HEK293 (cell line): ENCODE results near the gene SFT2D1.
A peak's percentile ranks its signal among the peaks of the same experiment; 100 is the strongest.

Source experiments
- BCL11B ChIP-seq: fragments of 450-650 bp; formaldehyde crosslinking; IDR thresholded peaks from 2 replicates; pipeline ENCODE4 v1.5.1; 2016; ENCODE audit warnings: low read depth, missing biosample characterization, missing genetic modification characterization
- BCL6B ChIP-seq: fragments of 450-650 bp; formaldehyde crosslinking; IDR thresholded peaks from 2 replicates; pipeline ENCODE4 v1.5.1; 2017; ENCODE audit warnings: missing biosample characterization, missing genetic modification characterization
- GLIS2 ChIP-seq: fragments of 450-650 bp; formaldehyde crosslinking; IDR thresholded peaks from 2 replicates; pipeline ENCODE4 v1.5.1; 2016; ENCODE audit warnings: missing biosample characterization, missing genetic modification characterization
- MYNN ChIP-seq: fragments of 450-650 bp; formaldehyde crosslinking; IDR thresholded peaks from 2 replicates; pipeline ENCODE4 v1.5.1; 2016; ENCODE audit warnings: missing biosample characterization, missing genetic modification characterization, borderline replicate concordance
- MZF1 ChIP-seq: fragments of 450-650 bp; formaldehyde crosslinking; IDR thresholded peaks from 2 replicates; pipeline ENCODE4 v1.5.1; 2017; ENCODE audit warnings: missing biosample characterization, missing genetic modification characterization, borderline replicate concordance
- PRDM2 ChIP-seq: fragments of 450-650 bp; formaldehyde crosslinking; IDR thresholded peaks from 2 replicates; pipeline ENCODE4 v1.5.1; 2016; ENCODE audit warnings: missing biosample characterization, missing genetic modification characterization, borderline replicate concordance
- SP3 ChIP-seq: fragments of 450-650 bp; formaldehyde crosslinking; IDR thresholded peaks from 2 replicates; pipeline ENCODE4 v1.5.1; 2016; ENCODE audit warnings: missing biosample characterization, missing genetic modification characterization
- SP7 ChIP-seq: fragments of 450-650 bp; formaldehyde crosslinking; IDR thresholded peaks from 2 replicates; pipeline ENCODE4 v1.5.1; 2016; ENCODE audit warnings: missing biosample characterization, missing genetic modification characterization
- ZBTB49 ChIP-seq: fragments of 450-650 bp; formaldehyde crosslinking; IDR thresholded peaks from 2 replicates; pipeline ENCODE4 v1.5.1; 2016; ENCODE audit warnings: missing biosample characterization, missing genetic modification characterization, low read depth
- ZNF133 ChIP-seq: fragments of 450-650 bp; formaldehyde crosslinking; IDR thresholded peaks from 2 replicates; pipeline ENCODE4 v1.5.1; 2016; ENCODE audit warnings: missing biosample characterization, missing genetic modification characterization
- ZNF26 ChIP-seq: fragments of 450-650 bp; formaldehyde crosslinking; IDR thresholded peaks from 2 replicates; pipeline ENCODE4 v1.5.1; 2016; ENCODE audit warnings: missing biosample characterization, missing genetic modification characterization
- ZNF274 ChIP-seq, 2 experiments: fragments of 200-500 bp in 1 of 2; fragments of 450-650 bp in 1 of 2; sonication (Bioruptor generic) in 1 of 2; formaldehyde crosslinking in 1 of 2; IDR thresholded peaks; 2 replicates each; pipeline versions ENCODE4 v1.5.1 to v1.6.1; 2014 to 2016; ENCODE audit warnings: borderline replicate concordance in 1 of 2, inconsistent platforms in 1 of 2, low read length in 1 of 2, missing biosample characterization in 1 of 2, missing genetic modification characterization in 1 of 2
- ZNF341 ChIP-seq: fragments of 450-650 bp; formaldehyde crosslinking; IDR thresholded peaks from 2 replicates; pipeline ENCODE4; 2016; ENCODE audit warnings: low read depth, missing biosample characterization, missing genetic modification characterization
- ZNF394 ChIP-seq: fragments of 450-650 bp; formaldehyde crosslinking; IDR thresholded peaks from 2 replicates; pipeline ENCODE4 v1.5.1; 2016; ENCODE audit warnings: missing biosample characterization, missing genetic modification characterization, mild to moderate bottlenecking, moderate library complexity, borderline replicate concordance
- ZNF501 ChIP-seq: fragments of 450-650 bp; formaldehyde crosslinking; IDR thresholded peaks from 2 replicates; pipeline ENCODE4 v1.5.1; 2016; ENCODE audit warnings: missing biosample characterization, missing genetic modification characterization
- ZNF530 ChIP-seq: fragments of 450-650 bp; formaldehyde crosslinking; IDR thresholded peaks from 2 replicates; pipeline ENCODE4 v1.5.1; 2016; ENCODE audit warnings: low read depth, missing biosample characterization, missing genetic modification characterization
- ZNF558 ChIP-seq: fragments of 450-650 bp; formaldehyde crosslinking; IDR thresholded peaks from 2 replicates; pipeline ENCODE4 v1.5.1; 2016; ENCODE audit warnings: missing biosample characterization, missing genetic modification characterization
- ZNF623 ChIP-seq: fragments of 450-650 bp; formaldehyde crosslinking; IDR thresholded peaks from 2 replicates; pipeline ENCODE4 v1.5.1; 2016; ENCODE audit warnings: missing biosample characterization, missing genetic modification characterization
- ZNF654 ChIP-seq: fragments of 450-650 bp; formaldehyde crosslinking; IDR thresholded peaks from 2 replicates; pipeline ENCODE4 v1.5.1; 2016; ENCODE audit warnings: low read depth, missing biosample characterization, missing genetic modification characterization
- ZNF664 ChIP-seq: fragments of 450-650 bp; formaldehyde crosslinking; IDR thresholded peaks from 2 replicates; pipeline ENCODE4 v1.5.1; 2016; ENCODE audit warnings: missing biosample characterization, missing genetic modification characterization
- ZNF692 ChIP-seq: fragments of 450-650 bp; formaldehyde crosslinking; IDR thresholded peaks from 2 replicates; pipeline ENCODE4 v1.5.1; 2016; ENCODE audit warnings: missing biosample characterization, missing genetic modification characterization
- ZSCAN18 ChIP-seq: fragments of 450-650 bp; formaldehyde crosslinking; IDR thresholded peaks from 2 replicates; pipeline ENCODE4 v1.5.1; 2016; ENCODE audit warnings: missing biosample characterization, missing genetic modification characterization
- ZSCAN23 ChIP-seq: fragments of 450-650 bp; formaldehyde crosslinking; IDR thresholded peaks from 2 replicates; pipeline ENCODE4 v1.5.1; 2016; ENCODE audit warnings: missing biosample characterization, missing genetic modification characterization
- ZSCAN30 ChIP-seq: fragments of 450-650 bp; IDR thresholded peaks from 2 replicates; pipeline ENCODE4 v1.5.1; 2018; ENCODE audit warnings: missing biosample characterization, mild to moderate bottlenecking, missing genetic modification characterization, moderate library complexity

The SFT2D1 gene

GRCh38 chr6:166382933-166383801 lies 40.8 kb upstream of the SFT2D1 start, which contains the start of gene MPC1 (continued):
- no peak for TF ChIP-seq ZNF26 (tag by site-specific recombination)
- TF ChIP-seq ZSCAN18 (tag by site-specific recombination) = no peak
- 0 out of 2 replicates have a peak, but pooled peaks have one; percentile 7 for TF ChIP-seq MYNN (tag by site-specific recombination)
- no peak for TF ChIP-seq ZNF623 (tag by site-specific recombination)
- TF ChIP-seq BCL6B (tag by site-specific recombination) = no peak
- no peak for TF ChIP-seq ZSCAN23 (tag by site-specific recombination)
- no peak for TF ChIP-seq MZF1 (tag by site-specific recombination)
- TF ChIP-seq ZNF530 (tag by site-specific recombination) = no peak
- 0 out of 2 replicates have a peak, but pooled peaks have one; percentile 10 for TF ChIP-seq ZNF394 (tag by site-specific recombination)
- TF ChIP-seq SP7 (tag by site-specific recombination) = no peak
- no peak for TF ChIP-seq ZNF664 (tag by site-specific recombination)
- TF ChIP-seq PRDM2 (tag by site-specific recombination) = no peak
- TF ChIP-seq ZNF654 = no peak
- TF ChIP-seq ZNF341 = no peak
- peak; percentile 65 for TF ChIP-seq ZSCAN30
- TF ChIP-seq ZNF133 = 0 out of 2 replicates have a peak, but pooled peaks have one; percentile 13
- no peak for TF ChIP-seq ZNF274 (IDR thresholded peaks at IDR 0.05; ENCODE audit: low read length)
- TF ChIP-seq ZNF274 (tag by site-specific recombination; IDR thresholded peaks at IDR 0.05; ENCODE audit: borderline replicate concordance) = no peak
- no peak for TF ChIP-seq ZBTB49 (tag by site-specific recombination)
- TF ChIP-seq BCL11B (tag by site-specific recombination) = no peak
- TF ChIP-seq ZNF501 (tag by site-specific recombination) = no peak
- no peak; the same call in 1 of the 2 replicates for TF ChIP-seq ZNF692 (tag by site-specific recombination)
- TF ChIP-seq GLIS2 (tag by site-specific recombination) = no peak
- no peak for TF ChIP-seq ZNF558 (tag by site-specific recombination)
- TF ChIP-seq SP3 = peak; percentile 97
